Measurements from ENCODE around the gene PBX2. TPM values are rescaled to one million over a fixed set of nuclear protein-coding genes. Genes with fewer than 3 reads are reported as not detected.
"Not testable (repeated sequence)": the region's sequence is repeated elsewhere in the genome, so short reads cannot be mapped to it uniquely, and the experiment has no call there.

PBX2 gene
- total and polyA plus RNA-seq, 2 experiments from 2014 or later, result 7.2 to 111 TPM

- not testable (repeated sequence) for H3K9me2 ChIP-seq (ENCODE audit: insufficient read depth); H2AFZ ChIP-seq; DNase-seq (ENCODE audit: low spot score); H3K4me2 ChIP-seq; H3K27me3 ChIP-seq (ENCODE audit: insufficient read depth); ATAC-seq; H3K36me3 ChIP-seq (ENCODE audit: insufficient read depth); H4K20me1 ChIP-seq (replicated peaks; ENCODE audit: insufficient read depth); H3K27ac ChIP-seq (ENCODE audit: low read depth); H3K4me3 ChIP-seq; H3K9me3 Mint-ChIP-seq
- Mint-ChIP-seq H3K36me3 (ENCODE audit: low read depth) (peaks cover 42% of the 10 kb centered on the region), H3K27me3 (ENCODE audit: insufficient read depth, low read depth, poor library complexity) (peaks cover 26% of the 10 kb centered on the region), H3K4me3 (peak overlapping the region; percentile 89), H3K27ac (peak overlapping the region; percentile 95; the same call in 1 of the 2 replicates), H3K4me1 (peaks cover 47% of the 10 kb centered on the region)
- Histone ChIP-seq H3F3A (replicated peaks; ENCODE audit: low read depth) (peaks cover 17% of the 10 kb centered on the region), H3K79me2 (replicated peaks; ENCODE audit: insufficient read depth) (peaks cover 12% of the 10 kb centered on the region), H3K4me1 (ENCODE audit: insufficient read depth) (peaks cover 34% of the 10 kb centered on the region)
Observed at GRCh38 chr6:32187725-32188380, 2.1 kb downstream of the PBX2 start.

GRCh38 chr6:32187009-32187709 is 2.8 kb downstream of the PBX2 start:
- Mint-ChIP-seq H3K36me3 (ENCODE audit: low read depth) (peaks cover 48% of the 10 kb centered on the region), H3K9me3 (no peaks in the 10 kb centered on the region; the same call in 2 of the 3 replicates), H3K4me1 (peaks cover 44% of the 10 kb centered on the region), H3K27ac (0 out of 2 replicates have a peak overlapping the region, but pooled peaks have one; percentile 11), H3K27me3 (ENCODE audit: insufficient read depth, low read depth, poor library complexity) (peaks cover 28% of the 10 kb centered on the region), H3K4me3 (peak overlapping the region; percentile 43; the same call in 1 of the 3 replicates)
- Histone ChIP-seq H3K36me3 (ENCODE audit: insufficient read depth) (peaks cover 3% of the 10 kb centered on the region; the same call in 1 of the 2 replicates), H3K79me2 (replicated peaks; ENCODE audit: insufficient read depth) (peaks cover 12% of the 10 kb centered on the region), H3K27me3 (ENCODE audit: insufficient read depth) (no peaks in the 10 kb centered on the region), H4K20me1 (replicated peaks; ENCODE audit: insufficient read depth) (no peaks in the 10 kb centered on the region), H3K27ac (ENCODE audit: low read depth) (no peak overlapping the region), H3K4me1 (ENCODE audit: insufficient read depth) (peaks cover 27% of the 10 kb centered on the region), H3K4me3 (no peak overlapping the region), H3F3A (replicated peaks; ENCODE audit: low read depth) (peaks cover 17% of the 10 kb centered on the region), H3K4me2 (no peak overlapping the region), H3K9me2 (ENCODE audit: insufficient read depth) (no peaks in the 10 kb centered on the region), H2AFZ (no peak overlapping the region)
- DNase-seq (ENCODE audit: low spot score) (no peak), ATAC-seq (no peak)
- TF ChIP-seq EZH2phosphoT487 (IDR thresholded peaks at IDR 0.05; ENCODE audit: unreplicated experiment), result no peak
- TF ChIP-seq STAT1 (IDR thresholded peaks at IDR 0.05; ENCODE audit: unreplicated experiment), result no peak
- no peak for TF ChIP-seq NANOG (IDR thresholded peaks at IDR 0.05; ENCODE audit: borderline replicate concordance)
- no peak for TF ChIP-seq ZNF114 (CRISPR knock-in tag; IDR thresholded peaks at IDR 0.05)
- TF ChIP-seq, protein P1, sequence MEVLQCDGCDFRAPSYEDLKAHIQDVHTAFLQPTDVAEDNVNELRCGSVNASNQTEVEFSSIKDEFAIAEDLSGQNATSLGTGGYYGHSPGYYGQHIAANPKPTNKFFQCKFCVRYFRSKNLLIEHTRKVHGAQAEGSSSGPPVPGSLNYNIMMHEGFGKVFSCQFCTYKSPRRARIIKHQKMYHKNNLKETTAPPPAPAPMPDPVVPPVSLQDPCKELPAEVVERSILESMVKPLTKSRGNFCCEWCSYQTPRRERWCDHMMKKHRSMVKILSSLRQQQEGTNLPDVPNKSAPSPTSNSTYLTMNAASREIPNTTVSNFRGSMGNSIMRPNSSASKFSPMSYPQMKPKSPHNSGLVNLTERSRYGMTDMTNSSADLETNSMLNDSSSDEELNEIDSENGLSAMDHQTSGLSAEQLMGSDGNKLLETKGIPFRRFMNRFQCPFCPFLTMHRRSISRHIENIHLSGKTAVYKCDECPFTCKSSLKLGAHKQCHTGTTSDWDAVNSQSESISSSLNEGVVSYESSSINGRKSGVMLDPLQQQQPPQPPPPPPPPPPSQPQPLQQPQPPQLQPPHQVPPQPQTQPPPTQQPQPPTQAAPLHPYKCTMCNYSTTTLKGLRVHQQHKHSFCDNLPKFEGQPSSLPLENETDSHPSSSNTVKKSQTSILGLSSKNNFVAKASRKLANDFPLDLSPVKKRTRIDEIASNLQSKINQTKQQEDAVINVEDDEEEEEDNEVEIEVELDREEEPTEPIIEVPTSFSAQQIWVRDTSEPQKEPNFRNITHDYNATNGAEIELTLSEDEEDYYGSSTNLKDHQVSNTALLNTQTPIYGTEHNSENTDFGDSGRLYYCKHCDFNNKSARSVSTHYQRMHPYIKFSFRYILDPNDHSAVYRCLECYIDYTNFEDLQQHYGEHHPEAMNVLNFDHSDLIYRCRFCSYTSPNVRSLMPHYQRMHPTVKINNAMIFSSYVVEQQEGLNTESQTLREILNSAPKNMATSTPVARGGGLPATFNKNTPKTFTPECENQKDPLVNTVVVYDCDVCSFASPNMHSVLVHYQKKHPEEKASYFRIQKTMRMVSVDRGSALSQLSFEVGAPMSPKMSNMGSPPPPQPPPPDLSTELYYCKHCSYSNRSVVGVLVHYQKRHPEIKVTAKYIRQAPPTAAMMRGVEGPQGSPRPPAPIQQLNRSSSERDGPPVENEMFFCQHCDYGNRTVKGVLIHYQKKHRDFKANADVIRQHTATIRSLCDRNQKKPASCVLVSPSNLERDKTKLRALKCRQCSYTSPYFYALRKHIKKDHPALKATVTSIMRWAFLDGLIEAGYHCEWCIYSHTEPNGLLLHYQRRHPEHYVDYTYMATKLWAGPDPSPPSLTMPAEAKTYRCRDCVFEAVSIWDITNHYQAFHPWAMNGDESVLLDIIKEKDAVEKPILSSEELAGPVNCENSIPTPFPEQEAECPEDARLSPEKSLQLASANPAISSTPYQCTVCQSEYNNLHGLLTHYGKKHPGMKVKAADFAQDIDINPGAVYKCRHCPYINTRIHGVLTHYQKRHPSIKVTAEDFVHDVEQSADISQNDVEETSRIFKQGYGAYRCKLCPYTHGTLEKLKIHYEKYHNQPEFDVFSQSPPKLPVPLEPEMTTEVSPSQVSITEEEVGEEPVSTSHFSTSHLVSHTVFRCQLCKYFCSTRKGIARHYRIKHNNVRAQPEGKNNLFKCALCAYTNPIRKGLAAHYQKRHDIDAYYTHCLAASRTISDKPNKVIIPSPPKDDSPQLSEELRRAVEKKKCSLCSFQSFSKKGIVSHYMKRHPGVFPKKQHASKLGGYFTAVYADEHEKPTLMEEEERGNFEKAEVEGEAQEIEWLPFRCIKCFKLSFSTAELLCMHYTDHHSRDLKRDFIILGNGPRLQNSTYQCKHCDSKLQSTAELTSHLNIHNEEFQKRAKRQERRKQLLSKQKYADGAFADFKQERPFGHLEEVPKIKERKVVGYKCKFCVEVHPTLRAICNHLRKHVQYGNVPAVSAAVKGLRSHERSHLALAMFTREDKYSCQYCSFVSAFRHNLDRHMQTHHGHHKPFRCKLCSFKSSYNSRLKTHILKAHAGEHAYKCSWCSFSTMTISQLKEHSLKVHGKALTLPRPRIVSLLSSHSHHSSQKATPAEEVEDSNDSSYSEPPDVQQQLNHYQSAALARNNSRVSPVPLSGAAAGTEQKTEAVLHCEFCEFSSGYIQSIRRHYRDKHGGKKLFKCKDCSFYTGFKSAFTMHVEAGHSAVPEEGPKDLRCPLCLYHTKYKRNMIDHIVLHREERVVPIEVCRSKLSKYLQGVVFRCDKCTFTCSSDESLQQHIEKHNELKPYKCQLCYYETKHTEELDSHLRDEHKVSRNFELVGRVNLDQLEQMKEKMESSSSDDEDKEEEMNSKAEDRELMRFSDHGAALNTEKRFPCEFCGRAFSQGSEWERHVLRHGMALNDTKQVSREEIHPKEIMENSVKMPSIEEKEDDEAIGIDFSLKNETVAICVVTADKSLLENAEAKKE (CRISPR knock-in tag; IDR thresholded peaks at IDR 0.05), result no peak
- no peak for TF ChIP-seq JUNB (IDR thresholded peaks at IDR 0.05; ENCODE audit: unreplicated experiment)
- TF ChIP-seq, protein P2, sequence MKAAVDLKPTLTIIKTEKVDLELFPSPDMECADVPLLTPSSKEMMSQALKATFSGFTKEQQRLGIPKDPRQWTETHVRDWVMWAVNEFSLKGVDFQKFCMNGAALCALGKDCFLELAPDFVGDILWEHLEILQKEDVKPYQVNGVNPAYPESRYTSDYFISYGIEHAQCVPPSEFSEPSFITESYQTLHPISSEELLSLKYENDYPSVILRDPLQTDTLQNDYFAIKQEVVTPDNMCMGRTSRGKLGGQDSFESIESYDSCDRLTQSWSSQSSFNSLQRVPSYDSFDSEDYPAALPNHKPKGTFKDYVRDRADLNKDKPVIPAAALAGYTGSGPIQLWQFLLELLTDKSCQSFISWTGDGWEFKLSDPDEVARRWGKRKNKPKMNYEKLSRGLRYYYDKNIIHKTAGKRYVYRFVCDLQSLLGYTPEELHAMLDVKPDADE (IDR thresholded peaks at IDR 0.05), result no peak
- TF ChIP-seq, protein P3, sequence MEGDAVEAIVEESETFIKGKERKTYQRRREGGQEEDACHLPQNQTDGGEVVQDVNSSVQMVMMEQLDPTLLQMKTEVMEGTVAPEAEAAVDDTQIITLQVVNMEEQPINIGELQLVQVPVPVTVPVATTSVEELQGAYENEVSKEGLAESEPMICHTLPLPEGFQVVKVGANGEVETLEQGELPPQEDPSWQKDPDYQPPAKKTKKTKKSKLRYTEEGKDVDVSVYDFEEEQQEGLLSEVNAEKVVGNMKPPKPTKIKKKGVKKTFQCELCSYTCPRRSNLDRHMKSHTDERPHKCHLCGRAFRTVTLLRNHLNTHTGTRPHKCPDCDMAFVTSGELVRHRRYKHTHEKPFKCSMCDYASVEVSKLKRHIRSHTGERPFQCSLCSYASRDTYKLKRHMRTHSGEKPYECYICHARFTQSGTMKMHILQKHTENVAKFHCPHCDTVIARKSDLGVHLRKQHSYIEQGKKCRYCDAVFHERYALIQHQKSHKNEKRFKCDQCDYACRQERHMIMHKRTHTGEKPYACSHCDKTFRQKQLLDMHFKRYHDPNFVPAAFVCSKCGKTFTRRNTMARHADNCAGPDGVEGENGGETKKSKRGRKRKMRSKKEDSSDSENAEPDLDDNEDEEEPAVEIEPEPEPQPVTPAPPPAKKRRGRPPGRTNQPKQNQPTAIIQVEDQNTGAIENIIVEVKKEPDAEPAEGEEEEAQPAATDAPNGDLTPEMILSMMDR (conservative IDR thresholded peaks at IDR 0.05; ENCODE audit: low read depth in 2 of 2), result no peak
